WERI-Rb-1 (cell line): ENCODE measurements around the gene CRYBB1.
A peak's percentile ranks its signal among the peaks of the same experiment; 100 is the strongest.

Experiments
- DNase-seq: peaks from one replicate; pipeline ENCODE4 v3.0.0-alpha.2; 2020
- H3K27ac ChIP-seq: fragments of 250-450 bp; sonication (Bioruptor Pico); 2 replicates; pipeline ENCODE4 v1.5.1; 2020; ENCODE audit warnings: mild to moderate bottlenecking, moderate library complexity
- H3K27me3 ChIP-seq: fragments of 250-450 bp; sonication (Bioruptor Pico); 2 replicates; pipeline ENCODE4 v1.5.1; 2021; ENCODE audit warnings: mild to moderate bottlenecking, low read depth, moderate library complexity; ENCODE audit not compliant: insufficient read depth, severe bottlenecking
- H3K36me3 ChIP-seq: fragments of 250-450 bp; sonication (Bioruptor Pico); 2 replicates; pipeline ENCODE4 v1.5.1; 2020; ENCODE audit warnings: mild to moderate bottlenecking, moderate library complexity
- H3K4me3 ChIP-seq: 2 replicates; pipeline ENCODE4 v1.5.1; 2011; ENCODE audit warnings: low read depth, mild to moderate bottlenecking, control low read depth, low read length
- H3K9me3 ChIP-seq: fragments of 250-450 bp; sonication (Bioruptor Pico); 2 replicates; pipeline ENCODE4 v1.5.1; 2021; ENCODE audit warnings: mild to moderate bottlenecking, moderate library complexity; ENCODE audit not compliant: severe bottlenecking
- CTCF ChIP-seq: IDR thresholded peaks from 2 replicates; pipeline ENCODE4 v1.5.1; 2011; ENCODE audit warnings: low read depth, mild to moderate bottlenecking, control low read depth, inconsistent platforms, low read length

CRYBB1 gene

GRCh38 chr22:26589845-26590736 lies 27.7 kb downstream of the CRYBB1 start, which contains the start of gene TPST2:
TSS of gene TPST2 (minus strand) at chr22:26590132. CDS start at chr22:26541630, 48,502 bp downstream.
- Histone ChIP-seq H3K9me3 (peaks cover 5% of the 10 kb centered on the region), H3K4me3 (peak within 1 kb of the TSS; percentile 72), H3K27me3 (no peaks in the 10 kb centered on the region), H3K27ac (no peak within 1 kb of the TSS), H3K36me3 (no peaks in the 10 kb centered on the region)
- no peak for TF ChIP-seq CTCF
- peak; percentile 71 for DNase-seq

- H3K27ac ChIP-seq, result no peak overlapping the region
- no peak for TF ChIP-seq CTCF
- H3K36me3 ChIP-seq, result no peaks in the 10 kb centered on the region
- H3K27me3 ChIP-seq, result no peaks in the 10 kb centered on the region
- H3K4me3 ChIP-seq, result peak overlapping the region; percentile 72
- DNase-seq, result no peak
- peaks cover 5% of the 10 kb centered on the region for H3K9me3 ChIP-seq
Measured at GRCh38 chr22:26589367-26589844, 28.4 kb downstream of the CRYBB1 start.

- Histone ChIP-seq H3K36me3 (no peaks in the 10 kb centered on the region), H3K27me3 (no peaks in the 10 kb centered on the region), H3K9me3 (peaks cover 5% of the 10 kb centered on the region), H3K27ac (no peak overlapping the region), H3K4me3 (peak overlapping the region; percentile 72)
- TF ChIP-seq CTCF, result no peak
- DNase-seq, result no peak
Measured at GRCh38 chr22:26588729-26589366, 29.0 kb downstream of the CRYBB1 start.

GRCh38 chr22:26587991-26588613 lies 29.7 kb downstream of the CRYBB1 start:
- Histone ChIP-seq H3K9me3 (peaks cover 5% of the 10 kb centered on the region), H3K4me3 (no peak overlapping the region), H3K36me3 (no peaks in the 10 kb centered on the region), H3K27ac (no peak overlapping the region), H3K27me3 (no peaks in the 10 kb centered on the region)
- no peak for TF ChIP-seq CTCF
- no peak for DNase-seq

- no peaks in the 10 kb centered on the region for H3K27me3 ChIP-seq
- H3K36me3 ChIP-seq, result peaks cover 3% of the 10 kb centered on the region
- TF ChIP-seq CTCF, result no peak
- no peak overlapping the region for H3K4me3 ChIP-seq
- no peak overlapping the region for H3K27ac ChIP-seq
- DNase-seq, result no peak
- H3K9me3 ChIP-seq, result peaks cover 5% of the 10 kb centered on the region
Measured at GRCh38 chr22:26586556-26587325, 31.1 kb downstream of the CRYBB1 start.
